Hepatocyte (in vitro differentiated cells): ENCODE results near the gene TTC7B.

ENCODE experiments used
- CTCF ChIP-seq: fragments of 200-600 bp; sonication (generic); IDR thresholded peaks from 2 replicates; pipeline ENCODE4 v1.5.1; 2016; ENCODE audit warnings: antibody characterized with exemption, mild to moderate bottlenecking; ENCODE audit not compliant: poor library complexity
- EZH2phosphoT487 ChIP-seq: fragments of 200-600 bp; sonication (generic); IDR thresholded peaks from one replicate; pipeline ENCODE4 v1.6.1; 2018; ENCODE audit warnings: antibody characterized with exemption, mild to moderate bottlenecking, low read depth, moderate library complexity; ENCODE audit not compliant: unreplicated experiment, severe bottlenecking

- no peak for TF ChIP-seq CTCF
- TF ChIP-seq EZH2phosphoT487: no peak
These were observed 312.6 kb downstream of the TTC7B start for GRCh38 chr14:90503582-90503981.
